Calu3 (cell line): Measurements from ENCODE around the gene LIF. TPM values are rescaled to one million over a fixed set of nuclear protein-coding genes. Genes with fewer than 3 reads are reported as not detected.

Experiments used
- BruUV-seq: library from RNA; stranded (reverse); fragments of 400-500 nt; replicated peaks from 2 replicates; lab custom pipeline; 2021; lab: Mats Ljungman, UMichigan
- CTCF ChIA-PET: fragments of 300-600 bp; sonication (Branson Sonifier 250); formaldehyde crosslinking; loops from one replicate; lab custom pipeline; 2022; ENCODE audit warnings: antibody characterized with exemption; lab: Charles Lee
- DNase-seq: peaks from one replicate; pipeline ENCODE4 v3.0.0; 2022
- H3K27ac Mint-ChIP-seq: one replicate; pipeline ENCODE4 v1.8.0; 2022; ENCODE audit warnings: mixed read lengths; ENCODE audit not compliant: unreplicated experiment
- H3K27me3 Mint-ChIP-seq: one replicate; pipeline ENCODE4 v1.8.0; 2022; ENCODE audit warnings: mixed read lengths; ENCODE audit not compliant: unreplicated experiment
- H3K36me3 Mint-ChIP-seq: one replicate; pipeline ENCODE4 v1.8.0; 2022; ENCODE audit warnings: mild to moderate bottlenecking, moderate library complexity, mixed read lengths; ENCODE audit not compliant: insufficient read depth, unreplicated experiment
- H3K4me1 Mint-ChIP-seq: one replicate; pipeline ENCODE4 v1.8.0; 2022; ENCODE audit warnings: mild to moderate bottlenecking, low read depth, mixed read lengths; ENCODE audit not compliant: unreplicated experiment
- H3K4me3 Mint-ChIP-seq: one replicate; pipeline ENCODE4 v1.8.0; 2022; ENCODE audit warnings: mild to moderate bottlenecking, low read depth, moderate library complexity, mixed read lengths; ENCODE audit not compliant: unreplicated experiment
- H3K9me3 Mint-ChIP-seq: one replicate; pipeline ENCODE4 v1.8.0; 2022; ENCODE audit warnings: low read depth, mixed read lengths; ENCODE audit not compliant: unreplicated experiment
- CTCF ChIP-seq: fragments of 200-600 bp; IDR thresholded peaks from one replicate; pipeline ENCODE4 v1.8.0; 2022; ENCODE audit warnings: antibody characterized with exemption; ENCODE audit not compliant: unreplicated experiment
- intact Hi-C: fragments of 100-400 bp; cut with micrococcal nuclease; formaldehyde crosslinking; loops from one replicate; pipeline ENCODE4 v1.10.0; 2022; ENCODE audit not compliant: unreplicated experiment
- total RNA-seq: library from RNA; stranded (reverse); gene quantifications from 2 replicates; pipeline ENCODE4 v1.2.3, GENCODE V29; 2022

The LIF gene
- total RNA-seq, 1 experiment from 2014 or later: 260 TPM

DNA sequence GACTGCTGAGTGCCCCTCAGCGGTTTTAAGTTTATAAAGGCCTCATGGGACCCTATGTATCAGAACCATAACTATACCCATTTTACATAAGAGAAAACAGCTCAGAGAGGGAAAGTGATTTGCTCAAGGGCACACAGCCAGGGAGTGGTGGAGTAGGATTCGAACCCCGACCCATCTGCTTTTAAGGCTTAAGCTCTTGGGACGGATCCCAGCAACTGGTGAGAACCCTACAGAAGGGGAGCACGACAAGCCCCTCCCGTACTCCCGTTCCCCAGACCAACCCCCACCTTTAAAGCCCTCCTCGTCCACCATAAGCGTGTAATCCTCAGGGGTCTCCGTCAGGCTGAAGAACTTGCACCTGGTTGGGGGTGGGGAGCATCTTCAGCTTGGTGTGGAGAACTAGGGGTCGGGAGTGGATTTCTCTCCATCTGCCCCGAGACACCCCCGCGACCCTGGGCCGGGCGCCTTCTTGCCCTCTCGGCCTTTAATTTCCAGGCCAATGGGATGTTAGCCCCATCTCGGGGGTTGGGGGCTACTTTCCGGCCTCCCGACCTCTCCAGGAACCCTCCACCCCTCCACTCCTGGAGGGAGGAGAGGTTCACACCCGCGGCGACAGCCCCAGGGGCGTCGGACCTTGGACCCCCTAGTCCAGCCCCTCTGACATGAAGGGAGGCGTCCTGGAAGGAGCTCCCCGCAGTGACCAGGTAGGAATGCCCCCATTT is 42.0 kb upstream of the LIF start:
- H3K27ac Mint-ChIP-seq: peak overlapping the region; percentile 52
- no peak for TF ChIP-seq CTCF
- DNase-seq: no peak
- CTCF ChIA-PET: interaction anchor here (0.6 to 3.5 kb wide), 28 partner anchors 10 to 319 kb away, joined by 3 to 65 read pairs (median 4); partner anchors contain the start of genes CCDC157, MTFP1, OSM and RNF215
- intact Hi-C loops: loop anchor here (1.0 kb wide), 1 partner anchor 39 kb away; no protein-coding TSS in a partner anchor
- H3K4me3 Mint-ChIP-seq: peak overlapping the region; percentile 77
- H3K4me1 Mint-ChIP-seq: peaks cover 10% of the 10 kb centered on the region
- peaks cover 73% of the 10 kb centered on the region for H3K36me3 Mint-ChIP-seq
- BruUV-seq: TSS peak; percentile 26
- H3K27me3 Mint-ChIP-seq: no peaks in the 10 kb centered on the region
- H3K9me3 Mint-ChIP-seq: no peaks in the 10 kb centered on the region

- CTCF ChIA-PET: interaction anchor here (0.6 to 3.5 kb wide), 31 partner anchors 10 to 319 kb away, joined by 3 to 65 read pairs (median 4); partner anchors contain the start of genes CCDC157, MTFP1, OSM and RNF215
- Mint-ChIP-seq H3K27me3 (no peaks in the 10 kb centered on the region), H3K4me1 (peaks cover 10% of the 10 kb centered on the region), H3K36me3 (peaks cover 69% of the 10 kb centered on the region), H3K27ac (peak overlapping the region; percentile 52), H3K9me3 (no peaks in the 10 kb centered on the region), H3K4me3 (peak overlapping the region; percentile 77)
- intact Hi-C loops: no loop called here
- peak; percentile 80 for TF ChIP-seq CTCF
- DNase-seq: peak; percentile 87
- BruUV-seq: no TSS peak
Measured at GRCh38 chr22:30287648-30288418, 41.3 kb upstream of the LIF start.

GRCh38 chr22:30286813-30287647 is 40.5 kb upstream of the LIF start:
- Mint-ChIP-seq H3K36me3 (peaks cover 67% of the 10 kb centered on the region), H3K9me3 (no peaks in the 10 kb centered on the region), H3K27ac (no peak overlapping the region), H3K27me3 (no peaks in the 10 kb centered on the region), H3K4me1 (peaks cover 10% of the 10 kb centered on the region), H3K4me3 (no peak overlapping the region)
- TF ChIP-seq CTCF: peak; percentile 98
- CTCF ChIA-PET: interaction anchor here (0.6 to 3.5 kb wide), 16 partner anchors 11 to 198 kb away, joined by 3 to 65 read pairs (median 4); partner anchors contain the start of genes CCDC157, RNF215, SF3A1 and TBC1D10A
- no TSS peak for BruUV-seq
- intact Hi-C loops: loop anchor here (1.0 kb wide), 1 partner anchor 24 kb away; no protein-coding TSS in a partner anchor
- DNase-seq: peak; percentile 91
